ENCODE results near the gene ZBTB40.
A peak's percentile ranks its signal among the peaks of the same experiment; 100 is the strongest.

The ZBTB40 gene

DNA sequence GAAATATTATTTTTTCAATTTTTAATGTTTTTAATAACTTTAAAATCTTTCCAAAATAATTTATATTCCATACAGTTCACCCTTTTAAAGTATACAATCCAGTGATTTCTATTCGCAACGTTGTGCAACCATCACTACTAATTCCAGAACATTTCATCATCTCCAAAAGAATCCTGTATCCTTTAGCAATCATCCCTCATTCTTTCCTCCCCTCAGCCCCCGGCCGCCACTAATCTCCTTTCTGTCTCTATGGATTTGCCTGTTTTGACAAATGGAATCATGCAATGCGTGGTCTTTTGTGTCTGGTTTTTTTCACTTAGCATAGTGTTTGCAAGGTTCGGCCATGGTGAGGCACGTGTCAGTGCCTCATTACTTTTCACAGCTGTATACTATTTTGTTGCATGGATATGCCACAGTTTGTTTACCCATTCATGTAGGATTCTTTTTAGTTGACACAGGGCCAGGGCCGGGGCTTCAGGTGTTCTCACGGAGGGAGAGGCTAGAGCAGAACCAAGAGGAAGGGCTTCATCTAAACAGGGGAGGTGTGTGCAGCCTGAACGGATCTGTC, 40.6 kb upstream of the ZBTB40 start:
- Histone ChIP-seq H3K36me3 (ENCODE audit: insufficient read depth, low read length) (no peaks in the 10 kb centered on the region), H3K9me3 (ENCODE audit: low read depth, low read length) (no peaks in the 10 kb centered on the region), H3K4me3 (no peak overlapping the region), H3K27ac (no peak overlapping the region), H3K9ac (ENCODE audit: insufficient read length) (no peak overlapping the region)
- no peak for DNase-seq (ENCODE audit: low read depth, low spot score)
- TF ChIP-seq EZH2 (IDR thresholded peaks at IDR 0.05) (no peak), POLR2AphosphoS5 (IDR thresholded peaks at IDR 0.05; ENCODE audit: borderline replicate concordance, low read depth, low read length) (no peak), FOXP2 (optimal IDR thresholded peaks at IDR 0.05; ENCODE audit: control extremely low read depth, extremely low read length, insufficient read depth) (no peak)

GRCh38 chr1:22411589-22411988, 40.1 kb upstream of the ZBTB40 start:
- no peak overlapping the region for H3K4me3 ChIP-seq
- H3K9me3 ChIP-seq (ENCODE audit: low read depth, low read length) = no peaks in the 10 kb centered on the region
- H3K36me3 ChIP-seq (ENCODE audit: insufficient read depth, low read length) = no peaks in the 10 kb centered on the region
- no peak overlapping the region for H3K9ac ChIP-seq (ENCODE audit: insufficient read length)
- DNase-seq (ENCODE audit: low read depth, low spot score) = no peak
- no peak for TF ChIP-seq POLR2AphosphoS5 (IDR thresholded peaks at IDR 0.05; ENCODE audit: borderline replicate concordance, low read depth, low read length)
- TF ChIP-seq EZH2 (IDR thresholded peaks at IDR 0.05) = no peak
- TF ChIP-seq FOXP2 (optimal IDR thresholded peaks at IDR 0.05; ENCODE audit: control extremely low read depth, extremely low read length, insufficient read depth) = no peak
- no peak overlapping the region for H3K27ac ChIP-seq

DNA sequence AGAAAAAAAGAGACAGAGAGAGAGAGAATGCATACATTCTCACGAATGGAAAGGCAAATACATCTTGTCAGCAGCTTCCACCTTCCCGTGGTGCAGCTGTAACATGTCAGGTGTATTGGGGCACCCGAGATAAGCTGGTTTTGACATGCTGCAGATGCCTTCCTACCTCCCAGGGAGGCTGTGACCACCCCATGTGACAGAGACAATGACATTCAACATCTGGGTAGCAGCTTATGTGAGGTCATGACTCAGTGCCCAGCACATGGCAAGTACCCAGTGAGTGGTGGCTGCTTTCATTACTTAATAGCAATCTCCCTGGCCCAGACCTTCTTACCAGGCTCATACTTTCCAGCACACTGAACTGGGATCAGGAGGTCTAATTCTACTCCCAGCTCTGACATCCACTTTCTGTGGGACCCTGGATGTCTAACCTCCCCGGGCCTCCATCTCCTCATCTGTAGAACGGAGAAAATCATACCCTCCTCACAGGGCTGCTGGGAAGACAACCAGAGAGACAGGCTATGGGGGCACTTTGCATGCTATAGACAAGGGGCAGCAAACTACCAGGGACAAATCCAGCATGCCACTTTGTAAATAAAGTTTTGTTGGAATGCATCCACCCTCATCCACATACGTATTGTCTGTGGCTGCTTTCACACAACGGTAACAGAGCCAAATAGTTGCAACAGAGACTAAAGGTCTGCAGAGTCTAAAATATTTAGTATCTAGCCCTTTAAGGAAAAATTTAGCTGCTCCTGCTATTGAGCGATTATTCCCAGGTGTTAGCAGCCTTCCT, 38.5 kb upstream of the ZBTB40 start:
- Histone ChIP-seq H3K36me3 (ENCODE audit: insufficient read depth, low read length) (no peaks in the 10 kb centered on the region), H3K27ac (peak overlapping the region; percentile 60; the same call in 1 of the 2 replicates), H3K9ac (ENCODE audit: insufficient read length) (no peak overlapping the region), H3K9me3 (ENCODE audit: low read depth, low read length) (no peaks in the 10 kb centered on the region), H3K4me3 (no peak overlapping the region)
- DNase-seq (ENCODE audit: low read depth, low spot score) = no peak
- TF ChIP-seq POLR2AphosphoS5 (IDR thresholded peaks at IDR 0.05; ENCODE audit: borderline replicate concordance, low read depth, low read length) (no peak), EZH2 (IDR thresholded peaks at IDR 0.05) (no peak), FOXP2 (optimal IDR thresholded peaks at IDR 0.05; ENCODE audit: control extremely low read depth, extremely low read length, insufficient read depth) (no peak)

- TF ChIP-seq FOXP2 (optimal IDR thresholded peaks at IDR 0.05; ENCODE audit: control extremely low read depth, extremely low read length, insufficient read depth) (no peak), EZH2 (IDR thresholded peaks at IDR 0.05) (no peak), POLR2AphosphoS5 (IDR thresholded peaks at IDR 0.05; ENCODE audit: borderline replicate concordance, low read depth, low read length) (no peak)
- H3K36me3 ChIP-seq (ENCODE audit: insufficient read depth, low read length) = no peaks in the 10 kb centered on the region
- DNase-seq (ENCODE audit: low read depth, low spot score) = no peak
Measured at GRCh38 chr1:22413799-22414198, 37.9 kb upstream of the ZBTB40 start.

GRCh38 chr1:22414244-22414751, 37.4 kb upstream of the ZBTB40 start:
- H3K9ac ChIP-seq (ENCODE audit: insufficient read length) = peak overlapping the region; percentile 29
- TF ChIP-seq POLR2AphosphoS5 (IDR thresholded peaks at IDR 0.05; ENCODE audit: borderline replicate concordance, low read depth, low read length) (no peak), FOXP2 (optimal IDR thresholded peaks at IDR 0.05; ENCODE audit: control extremely low read depth, extremely low read length, insufficient read depth) (no peak), EZH2 (IDR thresholded peaks at IDR 0.05) (no peak)
- H3K4me3 ChIP-seq = no peak overlapping the region
- no peaks in the 10 kb centered on the region for H3K9me3 ChIP-seq (ENCODE audit: low read depth, low read length)
- DNase-seq (ENCODE audit: low read depth, low spot score) = no peak
- H3K27ac ChIP-seq = peak overlapping the region; percentile 64
- H3K36me3 ChIP-seq (ENCODE audit: insufficient read depth, low read length) = no peaks in the 10 kb centered on the region

More at GRCh38 chr1:22413799-22414198, 37.9 kb upstream of the ZBTB40 start:
- Histone ChIP-seq H3K9ac (ENCODE audit: insufficient read length) (no peak overlapping the region), H3K9me3 (ENCODE audit: low read depth, low read length) (no peaks in the 10 kb centered on the region), H3K4me3 (no peak overlapping the region), H3K27ac (peak overlapping the region; percentile 64; the same call in 1 of the 2 replicates)

GRCh38 chr1:22415489-22415888, 36.2 kb upstream of the ZBTB40 start:
- Histone ChIP-seq H3K9ac (ENCODE audit: insufficient read length) (no peak overlapping the region), H3K36me3 (ENCODE audit: insufficient read depth, low read length) (no peaks in the 10 kb centered on the region), H3K27ac (no peak overlapping the region), H3K9me3 (ENCODE audit: low read depth, low read length) (no peaks in the 10 kb centered on the region), H3K4me3 (no peak overlapping the region)
- TF ChIP-seq POLR2AphosphoS5 (IDR thresholded peaks at IDR 0.05; ENCODE audit: borderline replicate concordance, low read depth, low read length) = no peak
- no peak for TF ChIP-seq EZH2 (IDR thresholded peaks at IDR 0.05)
- TF ChIP-seq FOXP2 (optimal IDR thresholded peaks at IDR 0.05; ENCODE audit: control extremely low read depth, extremely low read length, insufficient read depth) = no peak
- no peak for DNase-seq (ENCODE audit: low read depth, low spot score)

DNA sequence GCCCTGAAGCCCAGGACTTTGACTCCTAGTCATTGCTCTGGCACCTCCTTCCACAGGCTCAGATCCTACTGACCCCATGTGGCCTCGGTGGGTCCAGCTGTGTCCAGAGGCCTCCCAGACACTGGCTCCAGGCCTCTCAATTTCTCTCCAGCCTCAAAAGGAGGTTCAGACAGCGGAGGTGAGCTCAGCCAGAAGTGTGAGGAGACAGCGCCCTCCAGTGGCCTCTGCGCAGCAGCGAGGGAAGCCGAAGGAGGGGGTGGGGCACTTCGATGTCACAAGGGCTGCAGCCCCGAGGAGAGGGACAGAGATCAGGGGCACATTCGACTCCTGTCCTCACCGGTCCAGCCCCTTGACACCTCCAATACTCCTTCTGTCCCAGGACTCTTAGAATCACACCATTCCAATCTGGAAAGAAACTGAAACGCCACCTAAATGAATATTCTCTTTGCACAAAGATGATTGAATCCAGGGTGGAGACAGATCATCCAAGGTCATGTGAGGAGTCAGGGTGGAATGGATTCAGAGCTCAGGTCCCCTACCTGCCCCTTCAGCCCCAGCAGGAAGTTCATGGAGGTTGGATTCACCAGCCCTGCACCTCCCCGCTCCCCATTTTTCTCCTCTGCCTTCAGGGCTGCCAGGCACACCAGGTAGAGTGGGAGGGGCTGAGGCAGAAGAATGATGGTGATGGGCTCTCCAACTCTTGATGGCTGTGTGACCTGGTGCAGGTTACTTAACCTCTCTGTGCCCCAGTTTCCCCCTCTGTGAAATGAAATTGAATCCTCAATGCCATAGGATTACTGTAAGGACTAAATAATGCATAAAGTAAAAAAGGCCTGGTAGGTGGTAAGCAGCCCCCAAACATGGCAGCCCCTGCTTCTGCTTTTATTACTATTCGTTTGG, 34.8 kb upstream of the ZBTB40 start:
- no peak for DNase-seq (ENCODE audit: low read depth, low spot score)
- no peak overlapping the region for H3K27ac ChIP-seq
- TF ChIP-seq POLR2AphosphoS5 (IDR thresholded peaks at IDR 0.05; ENCODE audit: borderline replicate concordance, low read depth, low read length) (no peak), EZH2 (IDR thresholded peaks at IDR 0.05) (no peak), FOXP2 (optimal IDR thresholded peaks at IDR 0.05; ENCODE audit: control extremely low read depth, extremely low read length, insufficient read depth) (peak; percentile 76)
- H3K9me3 ChIP-seq (ENCODE audit: low read depth, low read length) = no peaks in the 10 kb centered on the region
- no peak overlapping the region for H3K9ac ChIP-seq (ENCODE audit: insufficient read length)
- H3K36me3 ChIP-seq (ENCODE audit: insufficient read depth, low read length) = no peaks in the 10 kb centered on the region
- peak overlapping the region; percentile 63 for H3K4me3 ChIP-seq

- DNase-seq (ENCODE audit: low read depth, low spot score) = no peak
Measured at GRCh38 chr1:22417466-22417865, 34.2 kb upstream of the ZBTB40 start.

More at GRCh38 chr1:22417466-22417865, 34.2 kb upstream of the ZBTB40 start:
- H3K9ac ChIP-seq (ENCODE audit: insufficient read length) = no peak overlapping the region
- no peaks in the 10 kb centered on the region for H3K36me3 ChIP-seq (ENCODE audit: insufficient read depth, low read length)
- no peak overlapping the region for H3K4me3 ChIP-seq
- H3K9me3 ChIP-seq (ENCODE audit: low read depth, low read length) = no peaks in the 10 kb centered on the region
- TF ChIP-seq POLR2AphosphoS5 (IDR thresholded peaks at IDR 0.05; ENCODE audit: borderline replicate concordance, low read depth, low read length) (no peak), EZH2 (IDR thresholded peaks at IDR 0.05) (no peak), FOXP2 (optimal IDR thresholded peaks at IDR 0.05; ENCODE audit: control extremely low read depth, extremely low read length, insufficient read depth) (no peak)
- H3K27ac ChIP-seq = no peak overlapping the region

Data from SK-N-MC (cell line).